Parathyroid adenoma (tissue), 2 donors: ENCODE results near the gene S100Z.
"Not testable (repeated sequence)": the region's sequence is repeated elsewhere in the genome, so short reads cannot be mapped to it uniquely, and the experiment has no call there.

ENCODE experiments used
- H2AFZ ChIP-seq: fragments of 300-600 bp; sonication (generic); one replicate; pipeline ENCODE4 v1.7.0; 2017; ENCODE audit warnings: antibody characterized with exemption, mild to moderate bottlenecking
- H3K27ac ChIP-seq: fragments of 300-600 bp; sonication (generic); one replicate; pipeline ENCODE4 v1.7.0; 2017
- H3K27me3 ChIP-seq: fragments of 300-600 bp; sonication (generic); one replicate; pipeline ENCODE4 v1.7.0; 2017; ENCODE audit warnings: low read length; ENCODE audit not compliant: control insufficient read depth, insufficient read depth
- H3K36me3 ChIP-seq: fragments of 300-600 bp; sonication (generic); one replicate; pipeline ENCODE4 v1.7.0; 2017; ENCODE audit warnings: low read length; ENCODE audit not compliant: control insufficient read depth, insufficient read depth
- H3K4me1 ChIP-seq: fragments of 300-600 bp; sonication (generic); one replicate; pipeline ENCODE4 v1.7.0; 2017; ENCODE audit warnings: control low read depth
- H3K4me2 ChIP-seq: fragments of 300-600 bp; sonication (generic); one replicate; pipeline ENCODE4 v1.7.0; 2017; ENCODE audit warnings: low read length
- H3K4me3 ChIP-seq: fragments of 300-600 bp; sonication (generic); one replicate; pipeline ENCODE4 v1.7.0; 2017; ENCODE audit warnings: low read depth, low read length
- H3K79me2 ChIP-seq: fragments of 300-600 bp; sonication (generic); one replicate; pipeline ENCODE4 v1.7.0; 2017; ENCODE audit warnings: control low read depth
- H3K9ac ChIP-seq: fragments of 300-600 bp; sonication (generic); one replicate; pipeline ENCODE4 v1.7.0; 2017; ENCODE audit warnings: mild to moderate bottlenecking
- H3K9me3 ChIP-seq: fragments of 300-600 bp; sonication (generic); one replicate; pipeline ENCODE4 v1.7.0; 2017; ENCODE audit warnings: low read length; ENCODE audit not compliant: control insufficient read depth
- CTCF ChIP-seq: fragments of 300-600 bp; sonication (generic); IDR thresholded peaks from one replicate; pipeline ENCODE4 v1.7.0; 2017; ENCODE audit warnings: antibody characterized with exemption, mild to moderate bottlenecking
- donor health status: primary hyperparathyroidism.

The S100Z gene

GRCh38 chr5:76818844-76819831 lies 30.7 kb upstream of the S100Z start, which contains the start of gene F2RL1:
TSS of gene F2RL1 (plus strand) at chr5:76819030. CDS start at chr5:76819183, 153 bp downstream.
- Histone ChIP-seq H3K27me3 (no peaks in the 10 kb centered on the region), H3K9me3 (no peaks in the 10 kb centered on the region), H3K9ac (no peak within 1 kb of the TSS), H3K27ac (peak within 1 kb of the TSS; percentile 7), H3K4me3 (peak within 1 kb of the TSS; percentile 62), H3K79me2 (no peaks in the 10 kb centered on the region), H3K36me3 (no peaks in the 10 kb centered on the region), H3K4me2 (peak within 1 kb of the TSS; percentile 90), H3K4me1 (no peaks in the 10 kb centered on the region), H2AFZ (peak within 1 kb of the TSS; percentile 89)
- no peak for TF ChIP-seq CTCF

- Histone ChIP-seq H3K4me3 (peak overlapping the region; percentile 62), H3K4me2 (peak overlapping the region; percentile 90), H3K36me3 (no peaks in the 10 kb centered on the region), H3K9me3 (no peaks in the 10 kb centered on the region), H3K79me2 (no peaks in the 10 kb centered on the region), H3K27ac (no peak overlapping the region), H3K9ac (no peak overlapping the region), H3K27me3 (no peaks in the 10 kb centered on the region), H2AFZ (peak overlapping the region; percentile 89), H3K4me1 (no peaks in the 10 kb centered on the region)
- no peak for TF ChIP-seq CTCF
Observed at GRCh38 chr5:76819851-76820525, 29.8 kb upstream of the S100Z start.

GRCh38 chr5:76820526-76820890 lies 29.3 kb upstream of the S100Z start:
- H2AFZ ChIP-seq = no peak overlapping the region
- H3K27ac ChIP-seq = no peak overlapping the region
- no peak for TF ChIP-seq CTCF
- no peak overlapping the region for H3K9ac ChIP-seq
- no peak overlapping the region for H3K4me2 ChIP-seq
- no peaks in the 10 kb centered on the region for H3K27me3 ChIP-seq
- H3K79me2 ChIP-seq = no peaks in the 10 kb centered on the region
- H3K4me3 ChIP-seq = no peak overlapping the region
- no peaks in the 10 kb centered on the region for H3K36me3 ChIP-seq
- H3K4me1 ChIP-seq = no peaks in the 10 kb centered on the region
- no peaks in the 10 kb centered on the region for H3K9me3 ChIP-seq

GRCh38 chr5:76821136-76821535 lies 28.7 kb upstream of the S100Z start:
- H3K79me2 ChIP-seq = no peaks in the 10 kb centered on the region
- no peak overlapping the region for H3K27ac ChIP-seq
- H2AFZ ChIP-seq = no peak overlapping the region
- H3K27me3 ChIP-seq = no peaks in the 10 kb centered on the region
- H3K9me3 ChIP-seq = no peaks in the 10 kb centered on the region
- TF ChIP-seq CTCF = no peak
- no peak overlapping the region for H3K4me3 ChIP-seq
- no peaks in the 10 kb centered on the region for H3K4me1 ChIP-seq
- H3K4me2 ChIP-seq = no peak overlapping the region
- no peak overlapping the region for H3K9ac ChIP-seq
- no peaks in the 10 kb centered on the region for H3K36me3 ChIP-seq

GRCh38 chr5:76822105-76822731 lies 27.6 kb upstream of the S100Z start:
- not testable (repeated sequence) for H3K4me2 ChIP-seq, H3K9ac ChIP-seq, H3K27me3 ChIP-seq, H3K36me3 ChIP-seq, H2AFZ ChIP-seq, H3K79me2 ChIP-seq, H3K27ac ChIP-seq, H3K9me3 ChIP-seq, H3K4me1 ChIP-seq, H3K4me3 ChIP-seq

- not testable (repeated sequence) for H3K4me2 ChIP-seq, H3K4me3 ChIP-seq, H3K36me3 ChIP-seq, H3K27me3 ChIP-seq, H3K27ac ChIP-seq, H3K79me2 ChIP-seq, H2AFZ ChIP-seq, H3K4me1 ChIP-seq, H3K9ac ChIP-seq, H3K9me3 ChIP-seq
Observed at GRCh38 chr5:76826416-76826815, 23.4 kb upstream of the S100Z start.
